HG03196 (cell line): ENCODE data around the gene OTOGL.
"Not testable (repeated sequence)": the region's sequence is repeated elsewhere in the genome, so short reads cannot be mapped to it uniquely, and the experiment has no call there.

ENCODE experiments used
- ATAC-seq: cut with Tn5 transposase; IDR thresholded peaks from one replicate; pipeline ENCODE4 v1.9.1; 2021; ENCODE audit not compliant: unreplicated experiment

OTOGL gene

GRCh38 chr12:80099259-80099658 is at the start of gene OTOGL:
OTOGL (plus strand) TSS chr12:80099537; CDS start chr12:80209432, 109,895 bp downstream.
- ATAC-seq, result no peak

- ATAC-seq, result no peak
Measured at GRCh38 chr12:80050236-80050635, 49.1 kb upstream of the OTOGL start.

- ATAC-seq, result no peak
Measured at GRCh38 chr12:80053051-80053790, 46.1 kb upstream of the OTOGL start.

- no peak for ATAC-seq
Measured at GRCh38 chr12:80056232-80056631, 43.1 kb upstream of the OTOGL start.

GRCh38 chr12:80056845-80057244 is 42.5 kb upstream of the OTOGL start:
- ATAC-seq, result no peak

GRCh38 chr12:80058586-80058985 is 40.8 kb upstream of the OTOGL start:
- no peak for ATAC-seq

GRCh38 chr12:80059102-80059501 is 40.2 kb upstream of the OTOGL start:
- no peak for ATAC-seq

- no peak for ATAC-seq
Measured at GRCh38 chr12:80059875-80060274, 39.5 kb upstream of the OTOGL start.

GRCh38 chr12:80064269-80064668 is 35.1 kb upstream of the OTOGL start:
- ATAC-seq, result no peak

- ATAC-seq, result no peak
Measured at GRCh38 chr12:80064951-80065350, 34.4 kb upstream of the OTOGL start.

- ATAC-seq, result no peak
Measured at GRCh38 chr12:80068173-80068572, 31.2 kb upstream of the OTOGL start.

- not testable (repeated sequence) for ATAC-seq
Measured at GRCh38 chr12:80083892-80084614, 15.3 kb upstream of the OTOGL start.

GRCh38 chr12:80086025-80086424 is 13.3 kb upstream of the OTOGL start:
- no peak for ATAC-seq

GRCh38 chr12:80087486-80088213 is 11.7 kb upstream of the OTOGL start:
- ATAC-seq, result no peak

- no peak for ATAC-seq
Measured at GRCh38 chr12:80100591-80100990, 1.3 kb downstream of the OTOGL start.

- no peak for ATAC-seq
Measured at GRCh38 chr12:80101126-80101525, 1.8 kb downstream of the OTOGL start.

- ATAC-seq, result no peak
Measured at GRCh38 chr12:80107221-80107620, 7.9 kb downstream of the OTOGL start.

GRCh38 chr12:80116735-80117134 is 17.4 kb downstream of the OTOGL start:
- no peak for ATAC-seq

GRCh38 chr12:80118565-80119324 is 19.4 kb downstream of the OTOGL start:
- ATAC-seq, result no peak

GRCh38 chr12:80120994-80121393 is 21.7 kb downstream of the OTOGL start:
- ATAC-seq, result no peak

- ATAC-seq, result no peak
Measured at GRCh38 chr12:80121661-80122060, 22.3 kb downstream of the OTOGL start.
